ENCODE measurements around the gene ERP27.

DNA sequence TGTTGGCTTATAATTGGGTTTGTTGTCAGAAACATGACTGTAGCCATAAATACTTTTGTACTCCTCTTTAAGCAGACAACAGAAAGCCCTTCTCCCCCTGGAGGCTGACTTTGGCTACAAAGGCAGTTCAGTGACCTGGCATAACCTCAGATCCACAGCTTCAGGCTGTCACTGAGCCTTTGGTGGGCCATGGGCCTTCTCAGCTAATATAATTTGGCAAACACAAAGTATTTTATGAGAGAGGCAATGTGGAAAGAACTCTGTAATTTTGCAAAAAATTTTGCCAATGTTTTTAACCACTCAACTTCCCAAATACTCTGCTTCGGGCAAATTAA is 37.1 kb downstream of the ERP27 start:
- TF ChIP-seq, protein P1, sequence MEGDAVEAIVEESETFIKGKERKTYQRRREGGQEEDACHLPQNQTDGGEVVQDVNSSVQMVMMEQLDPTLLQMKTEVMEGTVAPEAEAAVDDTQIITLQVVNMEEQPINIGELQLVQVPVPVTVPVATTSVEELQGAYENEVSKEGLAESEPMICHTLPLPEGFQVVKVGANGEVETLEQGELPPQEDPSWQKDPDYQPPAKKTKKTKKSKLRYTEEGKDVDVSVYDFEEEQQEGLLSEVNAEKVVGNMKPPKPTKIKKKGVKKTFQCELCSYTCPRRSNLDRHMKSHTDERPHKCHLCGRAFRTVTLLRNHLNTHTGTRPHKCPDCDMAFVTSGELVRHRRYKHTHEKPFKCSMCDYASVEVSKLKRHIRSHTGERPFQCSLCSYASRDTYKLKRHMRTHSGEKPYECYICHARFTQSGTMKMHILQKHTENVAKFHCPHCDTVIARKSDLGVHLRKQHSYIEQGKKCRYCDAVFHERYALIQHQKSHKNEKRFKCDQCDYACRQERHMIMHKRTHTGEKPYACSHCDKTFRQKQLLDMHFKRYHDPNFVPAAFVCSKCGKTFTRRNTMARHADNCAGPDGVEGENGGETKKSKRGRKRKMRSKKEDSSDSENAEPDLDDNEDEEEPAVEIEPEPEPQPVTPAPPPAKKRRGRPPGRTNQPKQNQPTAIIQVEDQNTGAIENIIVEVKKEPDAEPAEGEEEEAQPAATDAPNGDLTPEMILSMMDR (IDR thresholded peaks at IDR 0.05), result peak in 1 of 7 experiments; percentile 4
- TF ChIP-seq POLR2A (IDR thresholded peaks at IDR 0.05), result no peak

Data from body of pancreas (tissue), 4 donors.